NCI-H2171 (cell line): ENCODE results near the gene LOC101059915.

ENCODE experiments used
- DNase-seq: peaks from one replicate; lab custom pipeline; 2025; lab: John Stamatoyannopoulos, UW

Gene LOC101059915

DNA sequence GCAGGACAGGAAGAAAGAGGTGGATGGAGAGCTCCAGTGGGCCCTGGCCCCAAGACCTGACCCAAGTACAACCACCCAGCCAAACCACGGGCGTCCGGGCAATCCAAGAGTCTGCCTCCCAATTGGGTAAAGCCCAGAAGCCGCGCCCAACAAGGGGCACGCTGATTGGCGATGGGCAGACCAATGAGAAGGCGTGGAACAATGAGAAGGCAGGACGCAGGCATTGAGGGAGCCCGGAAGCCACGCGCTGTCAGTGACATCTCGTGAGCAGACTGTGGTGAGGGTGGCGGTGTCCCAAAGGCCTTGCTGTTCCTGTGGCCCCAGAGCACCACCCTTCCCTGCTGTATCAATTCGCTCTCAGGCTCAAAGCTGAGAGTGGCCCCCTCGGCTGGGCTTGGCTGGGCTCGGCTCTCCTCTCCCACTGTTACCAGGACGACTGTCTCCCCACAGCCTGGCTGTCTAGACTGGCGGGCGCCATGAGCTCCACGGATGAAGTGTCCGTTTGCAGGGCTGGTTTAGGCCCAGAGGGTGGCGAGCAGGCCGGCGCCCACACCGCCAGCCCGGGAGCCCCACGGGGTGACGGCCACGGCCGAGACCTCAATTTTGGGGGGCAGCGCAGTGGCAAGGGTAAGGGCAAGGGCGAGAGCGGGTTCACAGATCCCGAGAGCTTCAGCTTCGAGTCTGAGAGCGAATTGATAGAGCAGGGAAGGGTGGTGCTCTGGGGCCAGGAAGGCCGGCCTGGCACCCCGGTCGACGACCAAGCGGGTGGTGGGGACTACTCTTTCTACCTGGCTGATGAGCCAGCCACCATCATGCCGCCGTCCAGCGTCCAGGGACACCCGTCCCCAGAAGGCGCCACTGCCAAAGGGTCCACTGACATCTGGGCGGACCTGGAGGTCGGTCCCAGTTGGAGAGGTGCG is at the start of gene LOC101059915:
Gene LOC101059915 (plus strand): TSS at position 219 of the 920 bp plus-strand sequence.
- no peak for DNase-seq

DNA sequence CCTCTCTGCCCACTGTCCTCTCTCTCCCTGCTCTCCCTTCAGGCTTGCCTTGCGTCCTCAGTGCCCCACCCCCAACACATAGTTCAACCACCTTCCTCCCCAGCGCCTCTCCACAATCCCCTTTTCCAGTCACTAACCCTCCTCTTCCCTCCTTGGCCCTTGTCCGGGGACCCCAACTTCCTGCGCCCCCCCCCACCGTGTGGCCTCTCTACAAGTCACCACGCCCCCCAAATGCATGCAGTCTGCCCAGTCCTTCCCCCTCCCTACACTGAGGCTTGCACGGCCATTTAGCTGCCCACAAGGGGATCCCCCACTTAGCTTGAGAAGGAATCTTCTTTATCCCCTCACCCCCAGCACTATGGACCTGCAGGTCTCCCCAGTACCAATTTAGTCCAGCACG is 49.6 kb upstream of the LOC101059915 start:
- DNase-seq: no peak

DNA sequence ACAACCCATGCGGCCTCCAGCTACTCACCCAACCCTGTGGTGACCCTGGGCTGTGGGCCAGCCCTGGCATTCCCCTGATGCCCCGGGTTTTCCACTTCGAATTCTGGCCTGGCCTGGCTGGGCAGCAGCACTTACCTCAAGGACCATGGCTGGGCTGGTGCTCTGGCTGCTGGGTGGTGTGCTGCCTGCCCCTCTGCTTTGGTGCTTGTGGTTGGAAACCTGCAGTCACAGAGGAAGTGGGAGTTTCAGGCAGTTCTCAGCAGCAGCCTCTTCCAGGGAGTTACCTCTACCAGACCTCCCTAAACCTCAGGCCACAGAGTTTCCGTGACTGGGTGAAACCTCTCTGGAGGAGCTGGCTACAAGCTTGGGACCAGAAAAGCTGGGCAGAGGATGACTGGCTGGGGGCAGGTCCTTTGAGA is 49.0 kb upstream of the LOC101059915 start, which contains the start of gene CXCR3:
Gene CXCR3 (minus strand): TSS at position 209 of the 419 bp plus-strand sequence. CDS start 62 bp downstream, at position 147.
- DNase-seq: no peak

DNA sequence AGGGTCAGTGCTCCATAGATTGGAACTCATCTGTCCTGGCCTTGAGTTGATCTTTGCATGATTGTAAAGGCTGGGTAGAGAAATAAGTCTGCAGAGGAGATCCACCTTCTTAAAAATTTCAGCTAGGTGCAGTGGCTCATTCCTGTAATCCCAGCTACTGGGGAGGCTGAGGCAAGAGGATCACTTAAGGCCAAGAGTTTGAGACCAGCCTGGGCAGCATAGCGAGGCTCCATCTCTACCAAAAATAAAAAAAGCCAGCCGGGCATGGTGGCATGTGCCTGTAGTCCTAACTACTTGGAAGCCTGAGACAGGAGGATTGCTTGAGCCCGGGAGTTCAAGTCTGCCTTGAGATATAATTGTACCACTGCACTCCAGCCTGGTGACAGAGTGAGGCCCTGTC is 48.6 kb upstream of the LOC101059915 start:
- no peak for DNase-seq

DNA sequence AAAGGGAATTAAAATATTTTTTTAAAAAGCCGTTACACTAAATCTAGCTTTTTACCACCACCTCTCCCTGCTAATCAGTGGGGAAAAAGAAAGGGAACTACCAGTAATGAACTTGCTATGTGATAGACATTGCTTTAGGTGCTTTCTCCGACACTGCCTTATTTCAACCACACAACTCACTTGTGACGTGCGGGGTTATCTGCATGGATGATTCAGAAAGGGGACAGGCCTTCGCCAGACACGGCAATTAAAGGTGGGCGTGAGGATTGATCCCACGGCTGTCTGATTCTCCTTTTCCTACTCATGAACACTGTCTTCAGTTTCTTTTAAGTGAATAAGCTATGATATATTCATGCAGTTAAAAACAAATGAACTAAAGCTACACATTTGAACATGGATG is 48.2 kb upstream of the LOC101059915 start:
- no peak for DNase-seq

DNA sequence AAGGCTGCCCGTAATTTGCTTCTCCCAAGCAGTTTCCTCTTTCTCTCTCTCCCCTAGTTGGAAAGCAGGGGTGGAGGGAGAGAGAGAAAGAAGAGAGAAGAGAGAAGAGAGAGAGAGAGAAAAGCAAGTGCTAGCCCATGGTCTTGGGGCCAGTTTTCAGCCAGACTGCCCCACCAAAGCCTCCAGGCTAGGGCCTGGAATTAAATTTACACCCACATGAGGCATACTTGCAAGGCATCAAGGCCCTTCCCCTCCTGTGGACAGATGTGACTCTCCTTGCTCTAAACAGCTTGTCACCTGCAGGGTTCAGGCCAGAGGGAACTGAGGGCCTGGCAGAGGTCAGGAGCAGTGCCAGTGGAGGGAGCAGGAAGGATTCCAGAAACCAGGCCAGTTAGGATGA is 47.4 kb upstream of the LOC101059915 start:
- no peak for DNase-seq

DNA sequence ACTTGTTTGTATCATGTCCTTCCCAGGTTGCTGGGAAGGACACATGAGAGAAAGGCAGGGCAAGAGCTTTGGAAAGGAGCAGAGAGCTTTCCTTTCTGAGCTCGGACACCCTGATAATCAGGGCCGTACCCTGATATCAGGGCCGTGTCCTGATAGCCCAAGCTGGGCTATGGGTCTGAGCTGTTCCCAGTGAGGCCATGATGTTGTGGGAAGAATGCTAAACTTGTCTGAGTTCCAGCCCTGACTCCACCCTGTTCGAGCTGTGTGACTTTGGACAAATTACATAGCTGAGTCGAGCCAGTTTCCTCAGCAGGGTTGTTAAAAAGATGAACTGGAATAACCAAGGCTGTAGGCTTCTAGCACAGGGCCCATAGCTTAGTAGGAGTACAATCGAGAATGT is 45.7 kb upstream of the LOC101059915 start:
- DNase-seq: no peak

DNA sequence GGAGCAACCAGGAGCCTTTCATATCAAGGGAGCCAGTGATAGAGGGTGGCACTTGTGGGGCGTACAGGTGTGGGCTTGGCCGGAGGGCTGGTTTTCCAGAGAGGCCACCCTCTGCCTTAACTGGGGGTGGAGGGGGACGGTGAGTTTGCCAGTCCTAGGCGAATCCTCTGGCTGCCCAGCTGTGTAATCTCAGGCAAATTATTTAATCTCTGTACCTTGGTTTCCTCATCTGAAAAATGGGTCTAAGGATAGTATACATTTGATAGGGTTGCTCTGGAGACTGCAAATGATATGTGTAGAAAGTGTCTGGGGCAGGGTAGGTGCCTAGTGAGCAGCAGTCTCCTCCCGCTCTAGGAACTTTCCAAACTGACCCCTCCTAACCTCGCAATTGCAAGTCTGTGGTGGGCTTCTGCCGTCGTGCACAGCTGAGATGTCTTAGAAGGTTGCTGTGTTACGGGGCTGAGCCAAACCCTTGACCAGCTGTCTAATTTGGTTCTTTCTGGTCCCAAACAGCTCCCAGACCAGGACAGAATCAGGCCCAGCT is 45.2 kb upstream of the LOC101059915 start:
- no peak for DNase-seq

DNA sequence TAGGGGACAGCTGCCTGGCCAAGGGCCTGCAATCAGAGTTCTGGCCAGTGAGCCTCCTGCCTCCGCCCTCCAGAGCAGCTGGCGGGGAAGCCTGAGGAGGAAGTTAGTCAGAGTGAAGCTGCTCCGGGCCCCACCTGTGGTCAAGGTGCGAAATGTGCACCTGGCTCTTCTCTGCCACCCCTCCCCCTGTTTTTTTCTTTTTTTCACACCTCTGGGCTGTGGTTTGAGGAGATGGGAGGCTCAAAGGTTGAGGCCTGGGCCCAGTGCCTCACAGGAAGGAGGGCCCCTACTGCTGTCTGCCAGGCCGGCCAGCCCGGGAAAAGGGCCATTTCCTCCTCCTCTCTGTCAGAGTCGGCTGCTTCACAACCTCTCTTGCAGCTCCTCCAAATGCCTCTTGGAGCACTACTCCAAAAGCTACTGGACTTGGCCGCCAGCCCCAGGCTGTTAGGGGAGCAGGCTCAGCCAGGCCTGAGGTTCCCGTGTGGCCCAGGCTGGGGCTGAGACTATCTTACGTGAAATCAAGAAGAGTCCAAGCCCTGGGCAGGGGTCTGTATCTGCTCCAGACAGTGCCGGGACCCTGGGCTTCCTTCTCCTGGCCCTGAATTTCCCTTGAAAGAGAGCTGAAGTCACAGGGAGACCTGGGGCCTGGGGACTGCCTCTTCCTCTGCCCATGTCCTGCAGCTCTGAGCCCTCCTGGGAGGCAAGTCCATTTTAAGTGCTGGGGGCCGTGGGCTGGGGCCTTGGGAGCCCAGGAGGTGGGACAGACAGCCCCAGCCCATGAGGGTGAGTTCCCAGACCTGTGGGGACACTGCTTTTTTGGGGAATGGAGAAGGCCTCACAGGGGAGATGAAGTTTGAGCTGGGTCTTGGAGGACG is 44.5 kb upstream of the LOC101059915 start:
- no peak for DNase-seq

DNA sequence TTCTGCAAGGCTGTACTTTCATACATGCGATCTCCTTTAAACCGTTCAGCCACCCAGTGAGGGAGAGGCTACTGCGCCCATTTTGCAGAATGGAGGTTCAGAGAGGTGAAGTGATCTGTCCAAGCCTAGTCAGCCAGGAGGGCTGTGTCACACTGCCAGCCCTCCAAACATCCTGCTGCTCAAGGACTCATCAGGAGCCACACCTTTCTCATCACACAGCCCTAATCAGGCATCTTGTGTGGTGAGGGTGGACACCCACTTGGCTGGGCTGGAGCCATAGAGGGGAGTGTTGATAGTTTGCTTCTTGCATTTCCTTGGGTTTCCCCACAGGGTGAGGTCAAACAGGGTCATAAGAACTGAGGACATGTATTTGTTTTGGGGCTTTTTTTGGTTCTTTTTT is 43.6 kb upstream of the LOC101059915 start:
- no peak for DNase-seq

DNA sequence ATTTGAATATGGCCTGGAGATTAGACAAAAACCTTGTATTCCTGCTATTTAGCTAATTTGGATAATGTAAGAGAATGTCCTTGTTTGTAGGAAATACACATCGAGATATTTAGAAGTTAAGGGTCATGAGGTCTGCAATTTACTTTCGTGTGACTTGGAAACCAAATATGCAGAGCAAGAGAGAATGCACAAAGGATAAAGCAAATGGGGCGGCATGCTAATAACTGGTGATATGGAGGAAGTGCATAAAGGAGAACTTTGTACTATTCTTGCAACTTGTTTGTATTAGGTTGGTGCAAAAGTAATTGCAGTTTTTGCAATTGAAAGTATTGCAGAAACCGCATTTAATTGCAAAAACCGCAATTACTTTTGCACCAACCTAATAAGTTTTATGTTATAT is 41.9 kb upstream of the LOC101059915 start:
- no peak for DNase-seq

DNA sequence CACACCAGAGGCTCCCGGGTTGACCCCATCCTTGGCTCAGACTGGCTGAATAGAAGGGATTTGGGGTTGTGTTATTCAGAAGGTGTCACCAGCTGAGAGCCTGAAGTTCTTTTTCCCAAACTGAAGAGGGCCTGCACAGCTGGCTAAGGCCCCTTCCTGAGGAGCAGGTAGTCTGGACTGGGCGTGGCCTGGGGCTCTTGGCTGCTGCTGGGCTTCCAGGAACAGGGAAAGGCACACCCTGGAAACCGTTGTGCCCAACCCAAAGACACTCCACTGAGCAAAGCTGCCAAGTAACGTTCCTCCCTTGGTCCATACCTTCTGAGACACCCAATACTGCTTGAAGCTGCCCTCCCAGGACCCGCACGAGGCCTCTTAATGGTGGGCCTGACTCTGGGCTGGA is 40.8 kb upstream of the LOC101059915 start:
- DNase-seq: no peak

DNA sequence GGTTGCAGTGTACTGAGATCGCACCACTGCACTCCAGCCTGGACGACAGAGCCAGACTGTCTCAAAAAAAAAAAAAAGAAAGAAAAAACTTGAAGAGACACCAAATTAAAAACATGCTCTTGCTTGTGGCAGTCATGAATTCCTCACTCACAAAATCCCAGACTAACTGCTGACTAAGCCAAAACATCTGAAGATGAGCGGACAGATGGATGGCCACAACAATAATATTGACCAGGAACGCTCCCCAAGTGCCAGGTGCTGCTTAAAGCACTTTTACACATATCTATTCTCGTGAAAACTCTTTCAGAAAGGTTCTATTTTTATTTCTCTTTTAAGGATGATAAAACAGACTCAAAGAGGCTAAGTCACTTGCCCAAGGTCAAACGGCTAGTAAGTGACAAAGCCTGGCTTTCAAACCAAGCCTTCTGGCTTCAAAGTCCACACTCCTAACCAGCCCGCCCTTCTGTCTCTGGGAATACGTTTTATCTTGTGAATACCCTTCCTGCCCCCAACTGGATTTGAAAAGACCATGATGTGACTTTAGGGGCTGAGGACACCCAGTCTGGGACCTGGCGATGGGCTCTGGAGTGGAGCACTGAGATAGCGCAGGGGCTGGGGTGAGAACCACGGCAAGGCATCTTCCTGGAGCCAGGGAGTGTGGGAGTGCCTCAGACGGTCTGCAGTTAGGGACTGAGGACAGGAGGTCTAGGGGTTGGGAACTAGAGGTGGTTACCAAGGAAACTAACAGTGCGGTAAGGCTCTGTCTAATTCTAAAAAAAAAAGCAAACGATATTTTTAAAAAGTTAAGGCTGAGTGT is 39.5 kb upstream of the LOC101059915 start:
- DNase-seq: no peak

DNA sequence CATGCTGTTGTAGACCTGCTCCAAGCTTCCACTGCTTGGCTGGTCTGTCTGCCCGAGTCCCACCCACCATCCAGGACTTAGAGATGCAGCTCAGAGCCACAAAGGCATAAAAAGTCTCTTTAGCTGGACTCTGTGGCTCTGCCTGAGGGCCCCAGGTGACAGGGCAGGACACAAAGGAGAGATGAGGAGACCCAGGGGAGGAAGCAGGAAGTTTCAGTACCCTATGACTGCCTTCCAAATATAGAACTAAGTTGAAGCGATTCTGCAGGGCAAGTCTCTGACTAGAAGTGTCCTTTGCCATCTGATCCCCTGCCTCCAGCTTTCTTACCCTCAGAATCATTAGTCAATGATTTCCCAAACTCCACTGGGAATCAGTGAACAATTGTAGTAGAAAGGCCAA is 37.9 kb upstream of the LOC101059915 start:
- no peak for DNase-seq

DNA sequence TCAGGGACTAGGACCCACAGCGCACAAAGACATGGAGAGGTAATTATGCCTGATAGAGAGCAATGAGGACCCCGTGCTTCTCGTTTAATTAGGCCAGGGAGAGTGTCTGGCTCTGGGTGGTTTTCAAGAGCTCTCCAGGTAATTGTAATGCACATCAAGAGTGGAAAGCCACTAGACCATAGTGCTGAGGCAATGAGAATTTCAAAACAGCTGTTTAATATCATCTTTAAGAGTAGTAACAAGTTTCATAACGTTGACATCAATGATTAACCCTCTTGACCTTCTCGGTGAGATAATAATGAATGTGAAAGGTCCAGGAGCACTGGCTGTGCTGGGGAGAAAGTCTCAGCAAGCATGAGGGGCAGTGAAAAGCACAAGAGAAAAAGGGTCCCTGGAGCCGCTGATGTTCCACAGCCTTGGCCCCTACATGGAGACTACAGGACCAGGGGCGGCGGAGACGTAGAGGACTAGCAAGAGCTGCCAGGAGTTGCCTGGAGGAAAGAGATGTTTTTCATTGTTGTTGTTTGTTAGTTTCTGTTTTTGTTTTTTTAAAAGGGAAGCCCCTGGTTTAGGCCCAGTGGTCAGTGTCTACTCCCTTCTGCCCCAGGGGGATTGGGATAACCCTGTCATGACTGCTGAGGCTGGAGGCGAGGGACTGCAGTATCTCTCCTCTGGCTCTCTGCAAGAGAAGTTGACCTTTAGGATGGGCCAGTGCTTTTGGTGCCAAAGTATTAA is 34.3 kb upstream of the LOC101059915 start:
- no peak for DNase-seq

DNA sequence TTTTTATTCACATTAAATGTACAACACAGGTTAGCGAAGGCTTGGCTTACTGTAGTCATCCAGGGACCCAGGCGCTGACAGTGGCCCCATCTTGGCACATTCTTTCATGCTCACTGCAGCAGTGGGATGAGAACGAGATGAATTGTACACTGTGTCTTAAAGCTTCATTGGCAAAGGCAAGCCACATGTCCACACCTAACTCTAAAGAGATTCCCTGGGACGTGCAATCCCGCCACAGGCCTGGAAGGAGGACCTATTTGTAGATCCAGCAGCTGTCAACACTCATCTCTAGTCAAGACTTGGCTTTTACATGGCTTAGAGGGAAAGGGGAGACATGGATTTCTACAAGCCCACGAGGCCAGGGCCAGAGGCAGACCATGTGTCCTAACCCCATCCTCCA is 33.0 kb upstream of the LOC101059915 start:
- no peak for DNase-seq

DNA sequence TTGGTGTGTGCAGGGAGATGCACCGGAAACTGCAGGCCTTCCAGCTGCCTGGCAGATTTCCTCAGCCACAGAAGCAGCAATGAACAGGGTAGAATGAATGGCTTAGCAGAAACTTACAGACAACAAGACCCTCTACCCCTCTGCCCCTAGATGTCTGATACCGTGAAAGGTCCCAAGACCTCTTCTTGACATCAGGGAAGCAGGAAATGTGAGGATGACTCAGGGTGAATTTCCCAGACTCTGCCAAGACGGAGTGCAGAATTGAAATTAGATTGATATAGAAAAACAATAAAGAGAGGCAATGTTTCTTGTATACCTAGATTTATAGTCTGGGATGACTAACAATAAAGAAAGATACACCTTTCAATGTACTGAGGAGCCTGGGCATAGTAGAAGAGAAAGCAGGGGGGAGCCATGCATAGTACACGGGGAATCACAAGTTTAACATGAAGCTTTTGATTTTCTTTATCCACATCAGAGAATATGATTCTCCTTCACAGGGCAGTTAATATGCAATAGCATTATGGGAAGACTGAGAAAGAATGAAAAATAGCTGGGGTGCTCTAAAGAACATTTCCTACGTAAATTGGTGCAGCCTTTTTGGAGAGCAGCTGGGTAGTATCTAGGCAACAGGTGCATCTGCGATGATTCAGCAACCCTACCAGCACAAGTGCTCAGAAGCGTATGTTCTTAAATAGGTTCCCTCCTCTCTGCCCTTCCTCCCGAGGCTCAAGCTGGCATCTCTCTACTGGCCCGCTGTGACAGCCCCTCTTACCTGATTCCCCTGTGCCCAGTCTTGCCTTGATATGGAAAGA is 30.7 kb upstream of the LOC101059915 start:
- DNase-seq: peak; percentile 19

DNA sequence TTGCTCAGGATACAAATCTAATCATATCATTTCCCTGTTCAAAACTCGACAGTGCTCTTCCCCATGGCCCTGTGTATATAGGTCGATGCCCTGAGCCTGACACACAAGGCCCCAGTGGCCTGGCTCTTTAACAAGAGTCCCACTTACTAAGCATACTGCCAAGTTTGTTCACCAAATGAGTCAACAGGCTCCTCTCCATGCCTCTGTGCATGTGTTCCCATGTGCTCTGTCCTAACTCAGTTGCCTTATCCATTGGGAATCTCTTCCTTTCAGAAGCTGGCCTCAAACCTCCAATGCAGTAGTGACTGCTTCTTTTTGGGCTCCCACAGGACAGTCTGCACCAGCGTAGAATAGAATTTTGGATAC is 30.1 kb upstream of the LOC101059915 start:
- DNase-seq: no peak

DNA sequence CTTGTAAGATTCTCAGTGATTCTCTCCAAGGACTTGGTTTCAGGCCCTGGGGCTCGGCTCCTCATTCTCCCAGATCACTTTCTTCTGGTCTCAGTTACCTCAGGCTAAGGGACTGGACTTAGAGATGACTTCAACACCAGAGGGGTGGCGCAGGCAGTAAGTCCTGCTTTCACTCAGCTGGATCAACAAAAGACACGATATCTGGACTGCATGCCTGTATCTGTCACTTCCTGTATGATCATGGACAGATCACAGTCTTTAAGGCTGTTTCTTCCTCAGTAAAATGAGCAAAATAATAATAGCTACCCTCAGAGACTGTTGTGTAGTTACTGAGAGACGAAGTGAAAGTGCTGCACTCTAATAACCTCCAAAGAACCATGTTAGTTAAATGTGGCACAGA is 29.5 kb upstream of the LOC101059915 start:
- DNase-seq: no peak

DNA sequence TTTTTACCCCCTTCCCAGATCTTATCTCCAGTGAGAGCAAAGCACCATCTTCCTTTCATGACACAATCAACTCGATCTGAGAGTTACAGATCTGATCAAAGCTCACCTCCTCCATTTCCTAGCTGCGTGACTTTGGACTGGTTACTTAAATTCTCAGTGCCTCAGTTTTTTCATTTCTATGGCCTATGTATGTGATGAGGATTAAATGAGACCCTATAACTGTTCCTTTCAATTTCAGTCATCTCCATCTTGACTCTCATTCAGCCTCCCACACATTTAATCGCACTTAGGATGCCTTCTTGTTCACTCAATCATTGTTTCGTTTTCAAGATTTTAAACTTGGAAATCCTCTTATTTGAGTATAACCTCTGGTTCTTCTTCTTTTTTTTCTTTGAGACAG is 28.9 kb upstream of the LOC101059915 start:
- DNase-seq: no peak
